CD4-positive, alpha-beta memory T cell (primary cell): ENCODE measurements around the gene MORN5. TPM values are rescaled to one million over a fixed set of nuclear protein-coding genes. Genes with fewer than 3 reads are reported as not detected.
A peak's percentile ranks its signal among the peaks of the same experiment; 100 is the strongest.

ENCODE experiments used
- CTCF ChIA-PET: fragments of 350-600 bp; sonication (Branson Sonifier 250); formaldehyde crosslinking; loops from one replicate; lab custom pipeline; 2021; ENCODE audit warnings: inconsistent platforms; ENCODE audit not compliant: partially characterized antibody; lab: Charles Lee
- POLR2A ChIA-PET: fragments of 350-600 bp; sonication (Branson Sonifier 250); formaldehyde crosslinking; loops from one replicate; lab custom pipeline; 2021; ENCODE audit not compliant: partially characterized antibody; lab: Charles Lee
- DNase-seq, 5 donors: peaks; one replicate each; pipeline versions ENCODE4 v3.0.0 to v3.0.0-alpha.2; 2020 to 2022; ENCODE audit warnings: mixed read lengths in 1 of 5
- H3K27ac ChIP-seq: one replicate; pipeline ENCODE4 v1.7.0; 2013; ENCODE audit warnings: low read depth, low read length
- H3K27me3 ChIP-seq: 2 replicates; pipeline ENCODE4 v1.7.0; 2013; ENCODE audit warnings: mild to moderate bottlenecking, low read length, moderate library complexity; ENCODE audit not compliant: insufficient read depth
- H3K36me3 ChIP-seq: 2 replicates; pipeline ENCODE4 v1.7.0; 2013; ENCODE audit warnings: mild to moderate bottlenecking, low read length, moderate library complexity; ENCODE audit not compliant: insufficient read depth
- H3K4me1 ChIP-seq: 2 replicates; pipeline ENCODE4 v1.7.0; 2013; ENCODE audit warnings: mild to moderate bottlenecking, low read length, moderate library complexity; ENCODE audit not compliant: insufficient read depth
- H3K4me3 ChIP-seq, 2 donors: one replicate each; pipeline ENCODE4 v1.7.0; 2013; ENCODE audit warnings: low read length in 2 of 2, mild to moderate bottlenecking in 1 of 2
- H3K9me3 ChIP-seq, 2 donors: one replicate each; pipeline ENCODE4 v1.7.0; 2013; ENCODE audit warnings: low read length in 2 of 2, control low read depth in 1 of 2; ENCODE audit not compliant: control insufficient read depth in 1 of 2
- H3K27ac Mint-ChIP-seq, 7 donors: one replicate each; pipeline ENCODE4 v1.8.0; 2020 to 2021; ENCODE audit warnings: mixed read lengths in 7 of 7, mild to moderate bottlenecking in 6 of 7, inconsistent platforms in 3 of 7, moderate library complexity in 3 of 7
- H3K27me3 Mint-ChIP-seq, 2 donors: one replicate each; pipeline ENCODE4 v1.8.0; 2020 to 2021; ENCODE audit warnings: mixed read lengths in 2 of 2
- H3K36me3 Mint-ChIP-seq, 2 donors: one replicate each; pipeline ENCODE4 v1.8.0; 2020 to 2021; ENCODE audit warnings: mixed read lengths in 2 of 2, inconsistent platforms in 1 of 2, mild to moderate bottlenecking in 1 of 2
- H3K4me1 Mint-ChIP-seq, 4 donors: one replicate each; pipeline ENCODE4 v1.8.0; 2020 to 2021; ENCODE audit warnings: mixed read lengths in 4 of 4, mild to moderate bottlenecking in 1 of 4
- H3K4me3 Mint-ChIP-seq, 8 donors: one replicate each; pipeline ENCODE4 v1.8.0; 2020 to 2021; ENCODE audit warnings: mixed read lengths in 8 of 8, mild to moderate bottlenecking in 7 of 8, moderate library complexity in 6 of 8, inconsistent platforms in 3 of 8
- H3K9me3 Mint-ChIP-seq, 8 donors: one replicate each; pipeline ENCODE4 v1.8.0; 2020 to 2021; ENCODE audit warnings: mixed read lengths in 8 of 8, mild to moderate bottlenecking in 5 of 8, inconsistent platforms in 3 of 8, moderate library complexity in 1 of 8
- intact Hi-C: fragments of 100-400 bp; cut with micrococcal nuclease; formaldehyde crosslinking; loops from one replicate; pipeline ENCODE4 v1.15.1; 2023
- polyA plus RNA-seq, 2 donors: library from polyadenylated mRNA; unstranded; fragments of 300-500 nt; fragmentation: Illumina TruSeq; gene quantifications; one replicate each; pipeline ENCODE4 v1.2.3, GENCODE V29; 2021
- total RNA-seq, 2 experiments: library from RNA; stranded (reverse); gene quantifications; one replicate each; pipeline ENCODE4 v1.2.3, GENCODE V29; 2021

The MORN5 gene
- total and polyA plus RNA-seq, 4 experiments from 2014 or later, result not detected

GRCh38 chr9:122223435-122223834, 63.7 kb downstream of the MORN5 start:
- Histone ChIP-seq H3K36me3 (no peaks in the 10 kb centered on the region), H3K9me3 (no peaks in the 10 kb centered on the region), H3K4me3 (no peak overlapping the region), H3K27ac (no peak overlapping the region), H3K27me3 (peaks cover 29% of the 10 kb centered on the region), H3K4me1 (peaks cover 10% of the 10 kb centered on the region)
- POLR2A ChIA-PET, result no interaction called here
- no peak for DNase-seq
- Mint-ChIP-seq H3K27me3 (peaks cover 63 to 70% of the 10 kb centered on the region in 2 donors), H3K36me3 (no peaks in the 10 kb centered on the region), H3K27ac (peak overlapping the region in 1 of 7 donors; percentile 6), H3K4me3 (peak overlapping the region in 1 of 8 donors; percentile 20), H3K4me1 (peaks cover 9 to 39% (median 23%) of the 10 kb centered on the region in 4 donors), H3K9me3 (no peaks in the 10 kb centered on the region)
- CTCF ChIA-PET, result no interaction called here
- intact Hi-C loops, result no loop called here

- no peak overlapping the region for H3K27ac ChIP-seq
- H3K4me3 ChIP-seq, result no peak overlapping the region
- Mint-ChIP-seq H3K9me3 (no peaks in the 10 kb centered on the region), H3K27ac (no peak overlapping the region), H3K4me1 (peaks cover under 1 to 22% (median 7%) of the 10 kb centered on the region in 4 donors), H3K4me3 (peak overlapping the region in 2 of 8 donors; percentile 29 to 65), H3K27me3 (peaks cover 47 to 54% of the 10 kb centered on the region in 2 donors), H3K36me3 (no peaks in the 10 kb centered on the region)
- no peaks in the 10 kb centered on the region for H3K4me1 ChIP-seq
- DNase-seq, result no peak
- ChIA-PET POLR2A (no interaction called here), CTCF (no interaction called here)
- H3K9me3 ChIP-seq, result no peaks in the 10 kb centered on the region
- intact Hi-C loops, result no loop called here
- H3K36me3 ChIP-seq, result no peaks in the 10 kb centered on the region
- H3K27me3 ChIP-seq, result peaks cover 17% of the 10 kb centered on the region
These were observed 65.8 kb downstream of the MORN5 start for GRCh38 chr9:122225312-122226141.

GRCh38 chr9:122226142-122226757, 66.5 kb downstream of the MORN5 start:
- no peak for DNase-seq
- Mint-ChIP-seq H3K36me3 (no peaks in the 10 kb centered on the region), H3K4me3 (peak overlapping the region in 2 of 8 donors; percentile 12 to 18), H3K4me1 (peaks cover 0 to 18% (median 6%) of the 10 kb centered on the region in 4 donors), H3K9me3 (no peaks in the 10 kb centered on the region), H3K27ac (no peak overlapping the region), H3K27me3 (peaks cover 43 to 48% of the 10 kb centered on the region in 2 donors)
- no peak overlapping the region for H3K4me3 ChIP-seq
- no peaks in the 10 kb centered on the region for H3K9me3 ChIP-seq
- no peak overlapping the region for H3K27ac ChIP-seq
- no peaks in the 10 kb centered on the region for H3K36me3 ChIP-seq
- ChIA-PET POLR2A (no interaction called here), CTCF (no interaction called here)
- intact Hi-C loops, result no loop called here
- H3K4me1 ChIP-seq, result no peaks in the 10 kb centered on the region
- peaks cover 12% of the 10 kb centered on the region for H3K27me3 ChIP-seq

- peaks cover 0 to 18% (median 6%) of the 10 kb centered on the region in 4 donors for H3K4me1 Mint-ChIP-seq
- H3K36me3 ChIP-seq, result no peaks in the 10 kb centered on the region
- DNase-seq, result no peak
- H3K27me3 ChIP-seq, result peaks cover 9% of the 10 kb centered on the region
- H3K36me3 Mint-ChIP-seq, result no peaks in the 10 kb centered on the region
- no peaks in the 10 kb centered on the region for H3K9me3 ChIP-seq
- H3K4me3 ChIP-seq, result no peak overlapping the region
- no peaks in the 10 kb centered on the region for H3K4me1 ChIP-seq
- ChIA-PET POLR2A (no interaction called here), CTCF (no interaction called here)
- peaks cover 39 to 41% of the 10 kb centered on the region in 2 donors for H3K27me3 Mint-ChIP-seq
- H3K4me3 Mint-ChIP-seq, result peak overlapping the region in 5 of 8 donors; percentile 12 to 52 (median 18)
- no peaks in the 10 kb centered on the region for H3K9me3 Mint-ChIP-seq
- intact Hi-C loops, result no loop called here
- no peak overlapping the region for H3K27ac ChIP-seq
- H3K27ac Mint-ChIP-seq, result no peak overlapping the region
These were observed 67.3 kb downstream of the MORN5 start for GRCh38 chr9:122226758-122227574.

- no peak overlapping the region for H3K27ac ChIP-seq
- intact Hi-C loops, result no loop called here
- H3K36me3 Mint-ChIP-seq, result no peaks in the 10 kb centered on the region
- H3K36me3 ChIP-seq, result no peaks in the 10 kb centered on the region
- peaks cover 0 to 18% (median 6%) of the 10 kb centered on the region in 4 donors for H3K4me1 Mint-ChIP-seq
- peaks cover 33 to 36% of the 10 kb centered on the region in 2 donors for H3K27me3 Mint-ChIP-seq
- no peaks in the 10 kb centered on the region for H3K9me3 Mint-ChIP-seq
- no peaks in the 10 kb centered on the region for H3K9me3 ChIP-seq
- peak overlapping the region in 5 of 8 donors; percentile 36 to 59 (median 50) for H3K4me3 Mint-ChIP-seq
- no peak overlapping the region for H3K27ac Mint-ChIP-seq
- no peaks in the 10 kb centered on the region for H3K4me1 ChIP-seq
- no peak overlapping the region for H3K4me3 ChIP-seq
- peaks cover 8% of the 10 kb centered on the region for H3K27me3 ChIP-seq
- POLR2A ChIA-PET, result no interaction called here
- CTCF ChIA-PET, result no interaction called here
- no peak for DNase-seq
These were observed 67.8 kb downstream of the MORN5 start for GRCh38 chr9:122227575-122227900.

GRCh38 chr9:122228191-122228567, 68.5 kb downstream of the MORN5 start:
- ChIA-PET CTCF (no interaction called here), POLR2A (no interaction called here)
- DNase-seq, result no peak
- H3K4me3 Mint-ChIP-seq, result peak overlapping the region in 5 of 8 donors; percentile 34 to 65 (median 55)
- H3K4me1 Mint-ChIP-seq, result peaks cover 0 to 13% (median 3%) of the 10 kb centered on the region in 4 donors
- H3K36me3 ChIP-seq, result no peaks in the 10 kb centered on the region
- peaks cover 8% of the 10 kb centered on the region for H3K27me3 ChIP-seq
- no peak overlapping the region for H3K27ac Mint-ChIP-seq
- H3K27ac ChIP-seq, result no peak overlapping the region
- H3K4me1 ChIP-seq, result no peaks in the 10 kb centered on the region
- intact Hi-C loops, result no loop called here
- no peaks in the 10 kb centered on the region for H3K9me3 Mint-ChIP-seq
- no peak overlapping the region for H3K4me3 ChIP-seq
- peaks cover 29 to 32% of the 10 kb centered on the region in 2 donors for H3K27me3 Mint-ChIP-seq
- no peaks in the 10 kb centered on the region for H3K36me3 Mint-ChIP-seq
- no peaks in the 10 kb centered on the region for H3K9me3 ChIP-seq
